Loucy (cell line): ENCODE measurements around the gene TCHHL1.

Experiments used
- H2AFZ ChIP-seq: fragments of 200-600 bp; sonication (generic); 2 replicates; pipeline ENCODE4 v1.6.0; 2016; ENCODE audit warnings: antibody characterized with exemption, mild to moderate bottlenecking, low read length, moderate library complexity
- H3F3A ChIP-seq: fragments of 200-600 bp; 2 replicates; pipeline ENCODE4 v1.6.0; 2016; ENCODE audit warnings: antibody characterized with exemption, low read depth, mild to moderate bottlenecking
- H3K27me3 ChIP-seq: fragments of 200-600 bp; sonication (generic); 2 replicates; pipeline ENCODE4 v1.6.1; 2014; ENCODE audit warnings: low read length, mild to moderate bottlenecking; ENCODE audit not compliant: insufficient read depth, poor library complexity, severe bottlenecking
- H3K36me3 ChIP-seq: fragments of 200-600 bp; sonication (generic); 2 replicates; pipeline ENCODE4 v1.6.1; 2016; ENCODE audit warnings: low read length; ENCODE audit not compliant: insufficient read depth
- H3K4me1 ChIP-seq: fragments of 200-600 bp; sonication (generic); 2 replicates; pipeline ENCODE4 v1.5.1; 2014; ENCODE audit warnings: low read length, mild to moderate bottlenecking; ENCODE audit not compliant: insufficient read depth, poor library complexity, severe bottlenecking
- H3K4me2 ChIP-seq: fragments of 200-600 bp; sonication (generic); 2 replicates; pipeline ENCODE4 v1.6.0; 2014; ENCODE audit warnings: antibody characterized with exemption, low read length, low read depth, mild to moderate bottlenecking; ENCODE audit not compliant: poor library complexity, severe bottlenecking
- H3K4me3 ChIP-seq: fragments of 200-600 bp; sonication (generic); 2 replicates; pipeline ENCODE4 v1.5.1; 2014; ENCODE audit warnings: low read length, mild to moderate bottlenecking, mixed read lengths; ENCODE audit not compliant: poor library complexity, severe bottlenecking
- H3K79me2 ChIP-seq: fragments of 200-600 bp; sonication (generic); 2 replicates; pipeline ENCODE4 v1.6.1; 2014; ENCODE audit warnings: low read length; ENCODE audit not compliant: insufficient read depth
- H3K9ac ChIP-seq: fragments of 200-600 bp; sonication (generic); 2 replicates; pipeline ENCODE4 v1.6.0; 2014; ENCODE audit warnings: mild to moderate bottlenecking, low read depth, low read length, moderate library complexity; ENCODE audit not compliant: poor library complexity, severe bottlenecking
- H3K9me2 ChIP-seq: fragments of 200-600 bp; sonication (generic); replicated peaks from 2 replicates; pipeline ENCODE4 v1.6.1; 2016; ENCODE audit warnings: low read depth, low read length, mixed read lengths
- H3K9me3 ChIP-seq: fragments of 200-600 bp; sonication (generic); 2 replicates; pipeline ENCODE4 v1.6.1; 2014; ENCODE audit warnings: mild to moderate bottlenecking, antibody characterized with exemption, low read length, low read depth; ENCODE audit not compliant: insufficient read depth
- H4K20me1 ChIP-seq: fragments of 200-600 bp; sonication (generic); 2 replicates; pipeline ENCODE4 v1.6.0; 2014; ENCODE audit warnings: antibody characterized with exemption, low read length, mild to moderate bottlenecking; ENCODE audit not compliant: insufficient read depth, poor library complexity, severe bottlenecking
- EZH2phosphoT487 ChIP-seq: fragments of 200-600 bp; IDR thresholded peaks from 2 replicates; pipeline ENCODE4 v1.6.1; 2018; ENCODE audit warnings: antibody characterized with exemption, mild to moderate bottlenecking, moderate library complexity, borderline replicate concordance
- TF ChIP-seq, protein P1 (sequence below): fragments of 200-600 bp; sonication (generic); conservative IDR thresholded peaks from 2 replicates; pipeline ENCODE4 v1.5.1; 2014; ENCODE audit warnings: mild to moderate bottlenecking, antibody characterized with exemption, low read length

The TCHHL1 gene

GRCh38 chr1:152109998-152110294, 21.1 kb upstream of the TCHHL1 start:
- Histone ChIP-seq H3K4me3 (no peak overlapping the region), H3K4me2 (no peak overlapping the region), H3K9me2 (no peaks in the 10 kb centered on the region), H3K4me1 (peaks cover 6% of the 10 kb centered on the region), H3K9ac (no peak overlapping the region), H3K79me2 (no peaks in the 10 kb centered on the region), H3K9me3 (no peaks in the 10 kb centered on the region), H3F3A (no peaks in the 10 kb centered on the region), H2AFZ (no peak overlapping the region), H3K27me3 (peaks cover 5% of the 10 kb centered on the region), H3K36me3 (no peaks in the 10 kb centered on the region), H4K20me1 (no peaks in the 10 kb centered on the region)
- no peak for TF ChIP-seq EZH2phosphoT487
- TF ChIP-seq, protein P1, sequence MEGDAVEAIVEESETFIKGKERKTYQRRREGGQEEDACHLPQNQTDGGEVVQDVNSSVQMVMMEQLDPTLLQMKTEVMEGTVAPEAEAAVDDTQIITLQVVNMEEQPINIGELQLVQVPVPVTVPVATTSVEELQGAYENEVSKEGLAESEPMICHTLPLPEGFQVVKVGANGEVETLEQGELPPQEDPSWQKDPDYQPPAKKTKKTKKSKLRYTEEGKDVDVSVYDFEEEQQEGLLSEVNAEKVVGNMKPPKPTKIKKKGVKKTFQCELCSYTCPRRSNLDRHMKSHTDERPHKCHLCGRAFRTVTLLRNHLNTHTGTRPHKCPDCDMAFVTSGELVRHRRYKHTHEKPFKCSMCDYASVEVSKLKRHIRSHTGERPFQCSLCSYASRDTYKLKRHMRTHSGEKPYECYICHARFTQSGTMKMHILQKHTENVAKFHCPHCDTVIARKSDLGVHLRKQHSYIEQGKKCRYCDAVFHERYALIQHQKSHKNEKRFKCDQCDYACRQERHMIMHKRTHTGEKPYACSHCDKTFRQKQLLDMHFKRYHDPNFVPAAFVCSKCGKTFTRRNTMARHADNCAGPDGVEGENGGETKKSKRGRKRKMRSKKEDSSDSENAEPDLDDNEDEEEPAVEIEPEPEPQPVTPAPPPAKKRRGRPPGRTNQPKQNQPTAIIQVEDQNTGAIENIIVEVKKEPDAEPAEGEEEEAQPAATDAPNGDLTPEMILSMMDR, result no peak

DNA sequence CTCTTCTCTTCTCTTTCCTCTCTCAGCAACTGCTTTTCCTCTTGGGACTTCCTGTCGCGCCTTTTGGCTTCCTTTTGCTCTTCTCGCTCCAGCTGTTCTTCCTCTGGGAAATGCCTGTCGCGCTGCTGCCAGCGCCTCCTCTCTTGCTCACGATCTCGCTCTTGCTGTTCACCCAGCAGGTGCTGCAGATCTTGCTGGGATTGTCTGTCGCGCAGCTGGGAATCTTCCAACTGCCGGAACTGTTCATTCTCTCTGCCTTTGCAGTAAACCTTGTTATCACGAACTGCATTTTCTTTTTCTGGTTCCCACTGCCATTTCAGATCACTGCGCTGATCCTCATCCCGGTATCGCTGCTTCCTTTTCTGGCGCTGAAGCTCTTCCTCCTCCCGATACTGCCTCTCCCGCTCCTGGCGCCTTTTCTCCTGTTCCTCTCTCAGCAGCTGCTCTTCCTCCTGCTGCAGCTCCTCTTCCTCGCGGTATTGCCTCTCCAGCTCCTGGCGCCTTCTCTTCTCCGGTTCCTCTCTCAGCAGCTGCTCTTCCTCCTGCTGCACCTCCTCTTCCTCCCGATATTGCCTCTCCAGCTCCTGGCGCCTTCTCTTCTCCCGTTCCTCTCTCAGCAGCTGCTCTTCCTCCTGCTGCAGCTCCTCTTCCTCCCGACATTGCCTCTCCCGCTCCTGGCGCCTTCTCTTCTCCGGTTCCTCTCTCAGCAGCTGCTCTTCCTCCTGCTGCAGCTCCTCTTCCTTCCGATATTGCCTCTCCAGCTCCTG, 20.6 kb upstream of the TCHHL1 start:
- Histone ChIP-seq H3K27me3 (peaks cover 5% of the 10 kb centered on the region), H2AFZ (no peak overlapping the region), H3K4me3 (no peak overlapping the region), H3K36me3 (no peaks in the 10 kb centered on the region), H3K9me2 (no peaks in the 10 kb centered on the region), H3F3A (no peaks in the 10 kb centered on the region), H3K4me1 (peaks cover 6% of the 10 kb centered on the region), H3K9ac (no peak overlapping the region), H3K79me2 (no peaks in the 10 kb centered on the region), H3K4me2 (no peak overlapping the region), H4K20me1 (no peaks in the 10 kb centered on the region), H3K9me3 (no peaks in the 10 kb centered on the region)
- TF ChIP-seq EZH2phosphoT487, result no peak

DNA sequence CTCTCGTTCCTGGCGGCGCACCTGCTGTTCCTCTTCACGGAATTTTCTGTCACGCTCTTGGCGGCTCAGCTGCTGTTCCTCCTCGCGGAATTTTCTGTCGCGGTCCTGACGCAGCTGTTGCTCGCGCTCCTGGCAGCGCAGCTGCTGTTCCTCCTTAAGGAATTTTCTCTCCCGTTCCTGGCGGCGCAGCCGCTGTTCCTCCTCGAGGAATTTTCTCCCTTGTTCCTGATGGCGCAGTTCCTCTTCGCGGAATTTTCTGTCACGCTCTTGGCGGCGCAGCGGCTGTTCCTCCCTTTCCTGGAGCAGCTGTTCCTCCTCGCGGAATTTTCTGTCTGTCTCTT, 20.0 kb upstream of the TCHHL1 start:
- H3K9me3 ChIP-seq, result no peaks in the 10 kb centered on the region
- no peaks in the 10 kb centered on the region for H4K20me1 ChIP-seq
- TF ChIP-seq EZH2phosphoT487, result no peak
- TF ChIP-seq, protein P1, result no peak
- no peak overlapping the region for H3K4me2 ChIP-seq
- no peaks in the 10 kb centered on the region for H3K9me2 ChIP-seq
- peaks cover 6% of the 10 kb centered on the region for H3K4me1 ChIP-seq
- no peaks in the 10 kb centered on the region for H3K79me2 ChIP-seq
- peaks cover 5% of the 10 kb centered on the region for H3K27me3 ChIP-seq
- no peak overlapping the region for H3K4me3 ChIP-seq
- no peak overlapping the region for H3K9ac ChIP-seq
- no peak overlapping the region for H2AFZ ChIP-seq
- no peaks in the 10 kb centered on the region for H3F3A ChIP-seq
- H3K36me3 ChIP-seq, result no peaks in the 10 kb centered on the region
